Measurements from ENCODE around the gene CNTN5. TPM values are rescaled to one million over a fixed set of nuclear protein-coding genes. Genes with fewer than 3 reads are reported as not detected.

Gene CNTN5
- total RNA-seq, 1 donor from 2014 or later = not detected

DNA sequence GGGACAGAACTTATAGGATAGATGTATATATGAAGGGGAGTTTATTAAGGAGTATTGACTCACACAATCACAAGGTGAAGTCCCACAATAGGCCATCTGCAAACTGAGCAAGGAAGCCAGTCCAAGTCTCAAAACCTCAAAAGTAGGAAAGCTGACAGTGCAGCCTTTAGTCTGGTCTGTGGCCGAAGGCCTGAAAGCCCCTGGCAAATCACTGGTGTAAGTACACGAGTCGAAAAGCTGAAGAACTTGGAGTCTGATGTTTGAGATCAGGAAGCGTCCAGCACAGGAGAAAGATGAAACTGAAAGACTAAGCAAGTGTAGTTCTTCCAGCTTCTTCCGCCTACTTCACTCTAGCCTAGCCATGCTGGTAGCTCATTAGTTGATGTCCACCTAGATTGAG is 866.7 kb downstream of the CNTN5 start:
- DNase-seq (ENCODE audit: low spot score) (no peak), ATAC-seq (no peak)

DNA sequence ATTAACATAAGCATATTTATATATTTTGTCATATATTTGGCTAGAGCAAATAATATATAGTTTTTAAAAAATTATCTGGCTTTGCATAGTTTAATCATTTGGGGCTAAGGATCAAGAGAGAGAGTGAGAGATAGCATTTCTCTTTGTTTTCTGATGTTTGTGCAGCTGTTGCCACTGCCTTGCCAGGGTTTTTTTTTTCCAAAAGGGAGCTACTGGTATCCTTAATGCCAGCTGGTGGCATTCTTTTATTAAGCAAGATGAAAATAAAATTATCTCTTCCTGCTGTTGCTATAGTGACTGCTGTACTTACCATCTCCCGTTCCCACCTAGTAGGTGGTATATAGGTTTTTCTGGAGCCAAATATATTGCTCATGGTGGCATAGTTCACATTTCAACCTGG is 873.1 kb downstream of the CNTN5 start:
- DNase-seq (ENCODE audit: low spot score) (no peak), ATAC-seq (no peak)

DNA sequence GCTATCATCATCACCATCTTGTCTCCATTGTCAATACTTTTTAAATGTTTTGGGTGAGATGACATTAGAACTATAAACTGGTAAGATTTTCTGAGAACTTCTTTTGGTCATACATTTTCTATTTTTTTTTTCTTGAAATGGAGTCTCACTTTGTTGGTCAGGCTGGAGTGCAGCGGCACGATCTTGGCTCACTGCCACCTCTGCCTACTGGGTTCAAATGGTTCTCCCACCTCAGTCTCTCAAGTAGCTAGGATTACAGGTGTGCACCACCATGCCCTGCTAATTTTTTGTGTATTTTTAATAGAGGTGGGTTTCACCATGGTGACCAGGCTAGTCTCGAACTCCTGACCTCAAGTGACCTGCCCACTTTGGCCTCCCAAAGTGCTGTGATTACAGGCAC is 880.4 kb downstream of the CNTN5 start:
- no peak for ATAC-seq

DNA sequence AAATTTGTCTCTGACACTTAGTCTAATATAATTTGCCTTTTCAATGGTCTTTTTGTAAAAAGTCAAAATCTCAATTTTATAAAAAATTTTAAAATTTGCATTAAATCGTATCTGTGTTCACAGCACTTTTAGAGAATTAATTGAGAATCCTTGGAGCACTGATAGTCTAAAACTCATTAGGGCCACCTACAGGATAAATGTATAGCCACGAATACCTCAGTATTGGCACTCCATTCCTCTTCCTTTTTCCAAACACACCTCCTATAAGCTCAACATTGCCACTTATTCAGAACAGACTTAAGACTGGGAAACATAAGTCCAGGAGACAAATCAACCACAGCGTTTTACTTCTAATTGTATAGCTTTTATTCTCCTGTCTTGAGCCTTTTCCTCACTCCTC is 890.4 kb downstream of the CNTN5 start:
- ATAC-seq = no peak
- no peak for DNase-seq (ENCODE audit: low spot score)

More for the DNA sequence above, 880.4 kb downstream of the CNTN5 start:
- no peak for DNase-seq (ENCODE audit: low spot score)

DNA sequence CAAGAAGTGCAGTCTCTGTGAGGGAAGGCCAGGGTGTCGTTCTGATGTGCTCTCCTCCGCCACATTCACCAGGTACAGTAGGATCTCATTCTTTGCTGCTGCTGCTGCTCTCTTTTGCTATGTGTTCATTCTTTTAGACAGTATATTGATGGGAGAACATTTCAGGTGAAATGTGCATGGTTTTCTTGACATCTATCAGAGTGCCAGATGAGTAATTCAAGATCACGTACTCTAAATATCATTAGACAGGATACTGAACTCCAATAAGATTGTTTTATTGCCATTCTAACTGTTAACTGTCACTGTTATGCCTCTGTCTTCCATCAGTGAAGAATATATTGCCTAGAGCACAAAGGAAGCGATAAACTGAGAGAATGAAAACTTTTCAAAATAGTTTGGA is 895.3 kb downstream of the CNTN5 start:
- ATAC-seq = no peak

GRCh38 chr11:99918761-99919160 is 898.0 kb downstream of the CNTN5 start:
- ATAC-seq (no peak), DNase-seq (ENCODE audit: low spot score) (no peak)

More for the DNA sequence above, 895.3 kb downstream of the CNTN5 start:
- DNase-seq (ENCODE audit: low spot score) = no peak

- ATAC-seq = no peak
- no peak for DNase-seq (ENCODE audit: low spot score)
Observed at GRCh38 chr11:99920956-99921355, 900.2 kb downstream of the CNTN5 start.

DNA sequence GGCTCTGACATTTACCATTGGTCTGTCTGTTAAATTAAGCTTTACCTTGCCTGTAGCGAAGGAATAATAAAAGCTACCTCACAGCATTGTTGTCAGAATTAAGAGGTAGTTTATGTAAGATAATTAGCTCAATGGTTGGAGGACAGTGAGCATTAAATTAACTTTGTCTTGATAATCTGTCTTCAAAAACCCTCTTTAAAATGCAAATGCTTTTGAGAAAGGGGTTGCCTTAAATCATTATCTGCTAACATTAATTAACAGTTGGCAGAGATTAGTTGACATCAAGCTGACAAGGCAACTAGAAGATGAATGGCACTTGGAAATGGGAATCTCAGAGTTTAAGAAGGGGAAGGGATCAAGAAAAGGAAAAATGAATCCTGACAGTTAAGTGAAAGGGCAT is 905.2 kb downstream of the CNTN5 start:
- no peak for ATAC-seq

GRCh38 chr11:99932684-99933083 is 911.9 kb downstream of the CNTN5 start:
- ATAC-seq (no peak), DNase-seq (ENCODE audit: low spot score) (no peak)

More for the DNA sequence above, 905.2 kb downstream of the CNTN5 start:
- DNase-seq (ENCODE audit: low spot score) = no peak

GRCh38 chr11:99934008-99934407 is 913.3 kb downstream of the CNTN5 start:
- ATAC-seq (no peak), DNase-seq (ENCODE audit: low spot score) (no peak)

DNA sequence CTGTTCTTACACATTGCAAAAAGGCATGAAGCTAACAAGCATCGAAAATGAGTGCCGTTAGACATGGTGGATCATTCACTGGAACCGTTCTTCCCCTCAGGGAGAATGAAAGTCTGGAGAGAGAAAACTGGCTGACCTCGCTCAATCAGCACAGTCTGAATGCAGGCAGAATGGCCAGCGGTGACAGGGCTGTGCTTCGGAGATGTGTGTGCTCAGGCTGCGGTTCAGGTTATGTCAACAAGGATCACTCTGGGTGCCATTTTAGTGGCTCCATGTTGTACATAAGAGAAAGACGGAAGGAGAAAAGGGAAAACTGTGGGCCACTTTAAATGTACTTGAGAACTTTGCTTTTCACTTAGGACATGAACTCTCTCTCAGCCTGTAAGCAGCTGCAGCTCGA is 916.6 kb downstream of the CNTN5 start:
- DNase-seq (ENCODE audit: low spot score) = no peak
- ATAC-seq = no peak

GRCh38 chr11:99952816-99953215 is 932.1 kb downstream of the CNTN5 start:
- no peak for DNase-seq (ENCODE audit: low spot score)

GRCh38 chr11:99960536-99960935 is 939.8 kb downstream of the CNTN5 start:
- no peak for ATAC-seq

More at GRCh38 chr11:99952816-99953215, 932.1 kb downstream of the CNTN5 start:
- ATAC-seq = no peak

DNA sequence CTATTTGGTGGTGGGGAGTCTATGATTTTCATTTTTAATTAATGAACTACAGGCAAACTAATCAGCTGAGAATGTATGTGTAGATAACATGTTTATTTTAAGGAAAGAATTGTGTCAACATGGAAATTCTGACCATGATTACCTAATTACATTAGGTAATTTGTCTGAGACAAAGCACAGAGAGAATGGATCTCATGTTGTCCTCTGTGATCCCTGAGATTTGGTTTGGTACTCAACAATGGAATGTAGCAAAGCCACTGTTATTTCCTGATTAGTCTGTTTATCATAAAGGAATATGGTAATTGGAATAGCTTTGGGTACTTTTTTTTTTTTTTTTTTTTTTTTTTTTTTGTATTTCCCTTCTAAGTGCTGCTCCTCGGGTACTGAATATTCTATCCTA is 947.6 kb downstream of the CNTN5 start:
- ATAC-seq (no peak), DNase-seq (ENCODE audit: low spot score) (no peak)

More at GRCh38 chr11:99960536-99960935, 939.8 kb downstream of the CNTN5 start:
- DNase-seq (ENCODE audit: low spot score) = no peak

GRCh38 chr11:99973993-99974392 is 953.2 kb downstream of the CNTN5 start:
- no peak for ATAC-seq
- DNase-seq (ENCODE audit: low spot score) = no peak

- ATAC-seq = no peak
Observed at GRCh38 chr11:99979042-99979441, 958.3 kb downstream of the CNTN5 start.

DNA sequence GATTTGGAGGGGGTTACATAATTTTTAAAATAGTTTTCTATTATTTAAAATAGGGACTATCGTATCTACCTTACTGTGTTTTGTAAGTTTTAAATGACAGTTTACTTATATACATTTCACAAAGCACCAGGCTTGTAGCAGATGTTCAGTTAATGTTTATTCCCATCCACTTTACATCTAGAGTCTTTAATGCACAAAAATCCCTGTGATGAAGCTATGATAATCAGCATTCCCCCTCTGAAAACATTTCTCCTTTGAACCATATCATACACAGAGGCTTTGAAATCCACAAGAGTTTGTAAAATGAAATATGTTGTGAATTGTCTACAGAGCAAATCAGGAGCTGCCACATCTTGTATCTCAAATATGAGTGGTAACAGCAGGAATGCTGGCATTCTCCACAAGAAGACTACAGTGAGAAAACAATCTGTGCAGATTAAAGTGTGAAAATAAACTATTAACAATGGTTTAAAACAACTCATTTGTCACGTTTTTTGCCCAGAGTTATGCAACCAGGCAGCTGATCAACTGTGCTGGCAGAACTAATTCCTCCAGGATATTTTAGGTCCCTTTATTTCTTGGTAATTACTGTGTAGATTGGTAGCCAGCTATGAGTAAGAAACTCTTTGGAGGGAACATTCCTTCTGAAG is 967.2 kb downstream of the CNTN5 start:
- no peak for ATAC-seq
- no peak for DNase-seq (ENCODE audit: low spot score)

More at GRCh38 chr11:99979042-99979441, 958.3 kb downstream of the CNTN5 start:
- DNase-seq (ENCODE audit: low spot score) = no peak

DNA sequence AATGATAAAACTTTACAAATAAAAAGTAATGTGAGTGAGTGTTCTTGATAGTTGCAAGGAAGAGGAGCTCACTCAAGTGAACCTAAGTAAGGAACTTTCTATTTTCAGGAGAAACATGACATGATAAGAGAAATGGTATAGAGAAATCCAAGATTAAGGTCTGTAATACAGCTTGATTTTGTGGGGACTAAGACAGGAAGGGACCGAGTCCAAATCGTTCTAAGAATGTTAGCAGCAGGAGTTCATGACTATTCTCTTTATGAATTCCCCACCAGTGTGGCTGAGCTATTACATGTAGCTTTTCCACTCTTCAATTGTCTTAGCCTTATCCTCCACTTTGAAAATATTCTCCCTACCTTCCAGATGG is 967.7 kb downstream of the CNTN5 start:
- no peak for DNase-seq (ENCODE audit: low spot score)
- ATAC-seq = no peak

GRCh38 chr11:100003985-100004384 is 983.2 kb downstream of the CNTN5 start:
- ATAC-seq (no peak), DNase-seq (ENCODE audit: low spot score) (no peak)

GRCh38 chr11:100004541-100004940 is 983.8 kb downstream of the CNTN5 start:
- no peak for DNase-seq (ENCODE audit: low spot score)
- no peak for ATAC-seq

DNA sequence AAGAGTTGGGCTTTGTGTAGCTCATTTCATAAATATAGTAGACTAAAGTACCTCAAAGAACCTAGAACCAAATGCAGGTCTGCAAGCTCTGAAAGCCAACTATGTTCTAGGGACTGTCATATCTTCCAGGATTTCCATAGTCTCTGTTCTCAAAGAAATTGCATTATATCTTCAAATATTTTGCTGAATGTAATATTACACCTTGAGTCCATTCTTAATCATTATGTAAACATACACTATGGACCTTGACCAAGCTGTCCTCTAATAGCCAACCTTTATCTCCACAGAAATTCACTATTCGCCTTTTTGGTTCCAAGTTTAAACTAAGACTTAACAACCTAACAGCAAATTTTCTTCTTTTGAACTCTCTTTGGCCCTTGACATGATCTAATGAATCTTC is 987.7 kb downstream of the CNTN5 start:
- ATAC-seq (no peak), DNase-seq (ENCODE audit: low spot score) (no peak)

DNA sequence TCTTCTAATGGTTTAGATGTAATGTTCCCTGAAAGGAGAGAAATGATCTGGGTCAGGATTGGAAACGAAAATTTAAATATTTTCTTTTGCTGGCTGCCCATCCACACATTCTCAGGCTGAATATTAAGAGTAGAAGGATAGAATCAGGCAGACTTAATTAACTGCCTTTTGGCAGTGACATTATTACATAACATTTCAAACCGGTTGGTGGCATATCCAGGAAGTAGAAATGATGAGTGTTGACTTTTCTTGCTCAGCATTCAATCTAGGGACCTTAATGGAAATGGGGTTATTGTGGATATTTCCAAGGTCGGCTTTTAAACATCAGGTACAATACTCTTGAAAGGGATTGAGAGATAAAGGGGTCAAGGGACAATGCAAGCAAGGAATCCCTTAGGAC is 989.0 kb downstream of the CNTN5 start:
- no peak for DNase-seq (ENCODE audit: low spot score)
- ATAC-seq = no peak

DNA sequence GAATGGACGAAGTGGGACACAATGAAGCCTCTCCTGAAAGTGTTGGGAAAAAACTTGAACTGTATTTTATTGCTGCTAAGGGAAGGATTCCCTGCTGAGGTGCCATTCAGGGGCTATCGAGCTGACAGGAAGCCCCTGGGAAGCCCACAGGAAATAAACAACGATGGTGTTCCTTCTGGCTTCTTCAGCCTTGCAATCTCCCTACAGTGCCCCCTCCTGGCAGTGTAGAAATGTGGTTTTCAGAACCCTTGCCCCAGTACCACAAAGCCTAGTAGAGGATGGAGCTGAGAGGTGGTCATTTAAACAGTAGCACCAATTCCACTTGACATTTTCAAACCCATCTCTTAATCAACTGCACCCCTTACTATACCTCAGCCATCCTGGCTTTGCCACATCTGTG is 989.6 kb downstream of the CNTN5 start:
- ATAC-seq = no peak

More for the DNA sequence above, 989.6 kb downstream of the CNTN5 start:
- no peak for DNase-seq (ENCODE audit: low spot score)

All from left lobe of liver (tissue), 2 donors.